OCI-LY3 (cell line): ENCODE results near the gene HS3ST6.
"Not testable (repeated sequence)": the region's sequence is repeated elsewhere in the genome, so short reads cannot be mapped to it uniquely, and the experiment has no call there.

ENCODE experiments used
- H2AFZ ChIP-seq: fragments of 200-600, 300-600 bp; shearing (Covaris generic); 2 replicates; pipeline ENCODE4 v1.6.0; 2014; ENCODE audit warnings: antibody characterized with exemption, low read depth, low read length
- H3K27ac ChIP-seq: fragments of 200-600, 300-600 bp; sonication (generic); 2 replicates; pipeline ENCODE4 v1.5.1; 2014; ENCODE audit warnings: mild to moderate bottlenecking, low read length, moderate library complexity, mixed read lengths
- H3K27me3 ChIP-seq: fragments of 200-600, 300-600 bp; sonication (generic); 2 replicates; pipeline ENCODE4 v1.6.1; 2014; ENCODE audit warnings: low read depth, low read length, mixed read lengths
- H3K36me3 ChIP-seq: fragments of 200-600, 300-600 bp; sonication (generic); replicated peaks from 2 replicates; pipeline ENCODE3; 2014; ENCODE audit warnings: low read depth, low read length, mixed read lengths
- H3K4me1 ChIP-seq: fragments of 300-600, 200-600 bp; sonication (generic); 2 replicates; pipeline ENCODE4 v1.6.1; 2014; ENCODE audit warnings: low read length, mixed read lengths
- H3K4me2 ChIP-seq: fragments of 200-600, 300-600 bp; sonication (generic); 2 replicates; pipeline ENCODE4 v1.6.1; 2014; ENCODE audit warnings: low read length, mixed read lengths
- H3K4me3 ChIP-seq: fragments of 300-600, 200-600 bp; sonication (generic); 2 replicates; pipeline ENCODE4 v1.5.1; 2014; ENCODE audit warnings: antibody characterized with exemption, mild to moderate bottlenecking, low read length, moderate library complexity
- H3K79me2 ChIP-seq: fragments of 300-600, 200-600 bp; shearing (Covaris generic); 2 replicates; pipeline ENCODE4 v1.6.1; 2014; ENCODE audit warnings: mild to moderate bottlenecking, low read length, mixed read lengths
- H3K9ac ChIP-seq: fragments of 300-600, 200-600 bp; shearing (Covaris generic); 2 replicates; pipeline ENCODE4 v1.6.0; 2014; ENCODE audit warnings: mild to moderate bottlenecking, low read length, moderate library complexity
- H3K9me3 ChIP-seq: fragments of 200-600, 300-600 bp; shearing (Covaris generic); 2 replicates; pipeline ENCODE4 v1.6.1; 2014; ENCODE audit warnings: low read length, mixed read lengths; ENCODE audit not compliant: insufficient read depth
- H4K20me1 ChIP-seq: fragments of 200-600, 300-600 bp; sonication (generic); 2 replicates; pipeline ENCODE4 v1.6.1; 2016; ENCODE audit warnings: low read length, mixed read lengths; ENCODE audit not compliant: insufficient read depth
- EZH2phosphoT487 ChIP-seq: fragments of 200-600 bp; shearing (Covaris generic); IDR thresholded peaks from 2 replicates; pipeline ENCODE4 v1.6.1; 2018; ENCODE audit warnings: antibody characterized with exemption, mixed run types, low read depth
- TF ChIP-seq, protein P1 (sequence below): fragments of 200-600, 300-600 bp; sonication (generic); IDR thresholded peaks from 2 replicates; pipeline ENCODE4 v1.5.1; 2014; ENCODE audit warnings: antibody characterized with exemption, low read length, low read depth

Gene HS3ST6

GRCh38 chr16:1884155-1884760, 34.0 kb downstream of the HS3ST6 start:
- TF ChIP-seq, protein P1, sequence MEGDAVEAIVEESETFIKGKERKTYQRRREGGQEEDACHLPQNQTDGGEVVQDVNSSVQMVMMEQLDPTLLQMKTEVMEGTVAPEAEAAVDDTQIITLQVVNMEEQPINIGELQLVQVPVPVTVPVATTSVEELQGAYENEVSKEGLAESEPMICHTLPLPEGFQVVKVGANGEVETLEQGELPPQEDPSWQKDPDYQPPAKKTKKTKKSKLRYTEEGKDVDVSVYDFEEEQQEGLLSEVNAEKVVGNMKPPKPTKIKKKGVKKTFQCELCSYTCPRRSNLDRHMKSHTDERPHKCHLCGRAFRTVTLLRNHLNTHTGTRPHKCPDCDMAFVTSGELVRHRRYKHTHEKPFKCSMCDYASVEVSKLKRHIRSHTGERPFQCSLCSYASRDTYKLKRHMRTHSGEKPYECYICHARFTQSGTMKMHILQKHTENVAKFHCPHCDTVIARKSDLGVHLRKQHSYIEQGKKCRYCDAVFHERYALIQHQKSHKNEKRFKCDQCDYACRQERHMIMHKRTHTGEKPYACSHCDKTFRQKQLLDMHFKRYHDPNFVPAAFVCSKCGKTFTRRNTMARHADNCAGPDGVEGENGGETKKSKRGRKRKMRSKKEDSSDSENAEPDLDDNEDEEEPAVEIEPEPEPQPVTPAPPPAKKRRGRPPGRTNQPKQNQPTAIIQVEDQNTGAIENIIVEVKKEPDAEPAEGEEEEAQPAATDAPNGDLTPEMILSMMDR = no peak
- TF ChIP-seq EZH2phosphoT487 = no peak
- Histone ChIP-seq H3K4me2 (no peak overlapping the region), H3K79me2 (no peaks in the 10 kb centered on the region)

GRCh38 chr16:1881172-1881571, 37.0 kb downstream of the HS3ST6 start:
- not testable (repeated sequence) for H2AFZ ChIP-seq, H3K4me3 ChIP-seq, H3K9me3 ChIP-seq, H3K4me2 ChIP-seq, H3K79me2 ChIP-seq, H3K9ac ChIP-seq, H4K20me1 ChIP-seq, H3K27ac ChIP-seq, H3K4me1 ChIP-seq, H3K36me3 ChIP-seq
- peaks cover 11% of the 10 kb centered on the region for H3K27me3 ChIP-seq

More at GRCh38 chr16:1884155-1884760, 34.0 kb downstream of the HS3ST6 start:
- Histone ChIP-seq H3K36me3 (no peaks in the 10 kb centered on the region), H3K27ac (no peak overlapping the region), H4K20me1 (no peaks in the 10 kb centered on the region), H3K9me3 (no peaks in the 10 kb centered on the region), H3K4me3 (no peak overlapping the region), H3K9ac (no peak overlapping the region), H3K4me1 (no peaks in the 10 kb centered on the region), H2AFZ (no peak overlapping the region), H3K27me3 (0 out of 2 replicates have a peak, but pooled peaks cover 3% of the 10 kb centered on the region)

DNA sequence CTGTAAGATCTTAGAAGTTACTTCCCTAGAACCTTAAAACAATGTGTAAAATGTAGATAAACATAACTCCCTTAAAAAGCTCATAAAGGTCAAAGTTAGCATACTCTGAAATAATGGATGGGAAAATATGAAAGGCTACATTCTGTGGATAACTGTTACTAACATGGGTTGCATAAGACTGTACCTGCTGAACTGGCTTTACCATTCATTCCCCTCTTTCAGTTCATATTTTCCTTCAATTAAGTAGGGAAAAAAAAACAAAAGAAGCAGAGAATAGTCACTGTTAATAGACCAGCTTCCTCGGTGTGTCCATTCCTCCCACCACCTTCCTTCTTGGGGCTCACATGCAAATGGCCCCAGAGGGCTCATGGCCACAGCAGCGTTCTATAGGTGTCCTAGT, 38.7 kb downstream of the HS3ST6 start:
- TF ChIP-seq, protein P1 = no peak
- no peak for TF ChIP-seq EZH2phosphoT487
- H2AFZ ChIP-seq = no peak overlapping the region
- H3K4me1 ChIP-seq = peaks cover 4% of the 10 kb centered on the region; the same call in 1 of the 2 replicates
- H3K9ac ChIP-seq = no peak overlapping the region
- no peak overlapping the region for H3K4me2 ChIP-seq
- H3K79me2 ChIP-seq = no peaks in the 10 kb centered on the region
- H3K36me3 ChIP-seq = no peaks in the 10 kb centered on the region
- H3K27me3 ChIP-seq = peaks cover 11% of the 10 kb centered on the region
- no peaks in the 10 kb centered on the region for H4K20me1 ChIP-seq
- H3K27ac ChIP-seq = no peak overlapping the region
- no peak overlapping the region for H3K4me3 ChIP-seq
- no peaks in the 10 kb centered on the region for H3K9me3 ChIP-seq

DNA sequence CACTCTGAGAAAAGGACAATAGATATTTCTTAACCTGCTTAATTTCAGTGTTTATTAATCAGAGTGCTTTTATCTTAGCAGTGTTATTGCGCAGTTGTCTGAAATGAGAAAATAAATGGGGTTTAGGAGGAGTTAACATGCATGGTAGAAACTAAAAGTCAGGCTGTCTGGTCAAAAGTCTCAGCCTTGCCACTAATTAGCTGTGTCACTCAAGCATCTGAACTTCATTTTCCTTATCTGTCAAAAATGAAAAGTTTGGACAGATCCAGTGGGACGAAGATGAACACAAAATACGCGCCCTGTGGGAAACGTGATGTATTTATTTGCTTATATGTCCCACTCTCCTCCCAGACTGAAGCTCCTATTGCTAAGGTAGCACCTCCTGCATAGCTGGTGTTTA, 40.0 kb downstream of the HS3ST6 start:
- TF ChIP-seq, protein P1 = no peak
- no peak for TF ChIP-seq EZH2phosphoT487
- H3K4me2 ChIP-seq = no peak overlapping the region

More for the DNA sequence above, 40.0 kb downstream of the HS3ST6 start:
- Histone ChIP-seq H3K4me1 (peaks cover 4% of the 10 kb centered on the region; the same call in 1 of the 2 replicates), H3K9ac (no peak overlapping the region), H3K27ac (no peak overlapping the region), H3K36me3 (no peaks in the 10 kb centered on the region), H2AFZ (no peak overlapping the region), H3K4me3 (no peak overlapping the region), H3K27me3 (peaks cover 11% of the 10 kb centered on the region), H4K20me1 (no peaks in the 10 kb centered on the region), H3K9me3 (no peaks in the 10 kb centered on the region), H3K79me2 (no peaks in the 10 kb centered on the region)
